Measurements from ENCODE around the gene SBNO1.
A peak's percentile ranks its signal among the peaks of the same experiment; 100 is the strongest.

GRCh38 chr12:123264642-123265041, 100.0 kb downstream of the SBNO1 start:
- TF ChIP-seq, protein P1, sequence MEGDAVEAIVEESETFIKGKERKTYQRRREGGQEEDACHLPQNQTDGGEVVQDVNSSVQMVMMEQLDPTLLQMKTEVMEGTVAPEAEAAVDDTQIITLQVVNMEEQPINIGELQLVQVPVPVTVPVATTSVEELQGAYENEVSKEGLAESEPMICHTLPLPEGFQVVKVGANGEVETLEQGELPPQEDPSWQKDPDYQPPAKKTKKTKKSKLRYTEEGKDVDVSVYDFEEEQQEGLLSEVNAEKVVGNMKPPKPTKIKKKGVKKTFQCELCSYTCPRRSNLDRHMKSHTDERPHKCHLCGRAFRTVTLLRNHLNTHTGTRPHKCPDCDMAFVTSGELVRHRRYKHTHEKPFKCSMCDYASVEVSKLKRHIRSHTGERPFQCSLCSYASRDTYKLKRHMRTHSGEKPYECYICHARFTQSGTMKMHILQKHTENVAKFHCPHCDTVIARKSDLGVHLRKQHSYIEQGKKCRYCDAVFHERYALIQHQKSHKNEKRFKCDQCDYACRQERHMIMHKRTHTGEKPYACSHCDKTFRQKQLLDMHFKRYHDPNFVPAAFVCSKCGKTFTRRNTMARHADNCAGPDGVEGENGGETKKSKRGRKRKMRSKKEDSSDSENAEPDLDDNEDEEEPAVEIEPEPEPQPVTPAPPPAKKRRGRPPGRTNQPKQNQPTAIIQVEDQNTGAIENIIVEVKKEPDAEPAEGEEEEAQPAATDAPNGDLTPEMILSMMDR (IDR thresholded peaks at IDR 0.05; ENCODE audit: low read depth, low read length): peak; percentile 51
- no peak for TF ChIP-seq EZH2phosphoT487 (IDR thresholded peaks at IDR 0.05; ENCODE audit: low read depth)
